Cortex of kidney (tissue), 1 donor: ENCODE measurements around the gene VMP1.

Experiments used
- DNase-seq: peaks from one replicate; lab custom pipeline; 2025; lab: John Stamatoyannopoulos, UW

Gene VMP1

GRCh38 chr17:59711936-59712335 is 4.5 kb downstream of the VMP1 start:
- no peak for DNase-seq

GRCh38 chr17:59712862-59713261 is 5.4 kb downstream of the VMP1 start:
- DNase-seq = no peak

- DNase-seq = no peak
Observed at GRCh38 chr17:59714255-59714654, 6.8 kb downstream of the VMP1 start.

- DNase-seq = no peak
Observed at GRCh38 chr17:59716427-59716826, 9.0 kb downstream of the VMP1 start.

- DNase-seq = no peak
Observed at GRCh38 chr17:59719526-59719925, 12.1 kb downstream of the VMP1 start.

GRCh38 chr17:59722623-59723022 is 15.2 kb downstream of the VMP1 start:
- no peak for DNase-seq

GRCh38 chr17:59723041-59723440 is 15.6 kb downstream of the VMP1 start:
- DNase-seq = no peak

GRCh38 chr17:59723607-59724006 is 16.2 kb downstream of the VMP1 start:
- no peak for DNase-seq

- no peak for DNase-seq
Observed at GRCh38 chr17:59725691-59726090, 18.2 kb downstream of the VMP1 start.

- DNase-seq = no peak
Observed at GRCh38 chr17:59727817-59728533, 20.5 kb downstream of the VMP1 start.

GRCh38 chr17:59730268-59730834 is 22.9 kb downstream of the VMP1 start:
- DNase-seq = no peak

GRCh38 chr17:59733697-59734096 is 26.2 kb downstream of the VMP1 start:
- no peak for DNase-seq

- DNase-seq = no peak
Observed at GRCh38 chr17:59734226-59734625, 26.8 kb downstream of the VMP1 start.

- no peak for DNase-seq
Observed at GRCh38 chr17:59737324-59737723, 29.9 kb downstream of the VMP1 start.

GRCh38 chr17:59743842-59744241 is 36.4 kb downstream of the VMP1 start:
- DNase-seq = no peak

GRCh38 chr17:59745040-59745439 is 37.6 kb downstream of the VMP1 start:
- DNase-seq = no peak

- DNase-seq = no peak
Observed at GRCh38 chr17:59746849-59747445, 39.5 kb downstream of the VMP1 start.

GRCh38 chr17:59748591-59748990 is 41.1 kb downstream of the VMP1 start:
- DNase-seq = no peak

- DNase-seq = no peak
Observed at GRCh38 chr17:59751955-59752413, 44.5 kb downstream of the VMP1 start.

GRCh38 chr17:59752446-59752845 is 45.0 kb downstream of the VMP1 start:
- DNase-seq = no peak

GRCh38 chr17:59752922-59753321 is 45.5 kb downstream of the VMP1 start:
- DNase-seq = no peak

- no peak for DNase-seq
Observed at GRCh38 chr17:59753522-59754467, 46.3 kb downstream of the VMP1 start.
